IPS-NIHi7 (cell line): ENCODE data around the gene AHSP.
"Not testable (repeated sequence)": the region's sequence is repeated elsewhere in the genome, so short reads cannot be mapped to it uniquely, and the experiment has no call there.

Source experiments
- DNase-seq: peaks from one replicate; pipeline ENCODE4 v3.0.0; 2012; ENCODE audit warnings: mixed read lengths; ENCODE audit errors: extremely low spot score

Gene AHSP

GRCh38 chr16:31531096-31531495, 3.4 kb downstream of the AHSP start:
- DNase-seq = no peak

DNA sequence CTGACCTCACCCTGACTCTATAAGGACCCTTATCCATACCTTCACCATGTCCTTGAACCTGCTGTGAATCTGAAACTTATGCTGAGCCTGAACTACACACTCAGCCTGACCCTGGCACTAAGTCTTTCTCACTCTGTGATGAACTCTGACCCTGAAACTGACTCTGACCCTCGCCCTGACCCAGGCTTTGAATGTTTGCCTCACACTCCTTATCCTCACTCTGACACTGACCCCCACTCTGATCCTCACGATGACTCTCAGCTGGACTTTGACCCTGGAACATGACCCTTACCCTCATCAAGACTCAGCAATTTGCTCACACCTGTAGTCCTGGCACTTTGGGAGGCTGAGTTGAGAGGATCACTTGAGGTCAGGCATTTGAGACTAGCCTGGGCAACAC, 4.4 kb downstream of the AHSP start:
- no peak for DNase-seq

- no peak for DNase-seq
Measured at GRCh38 chr16:31532896-31533295, 5.2 kb downstream of the AHSP start.

DNA sequence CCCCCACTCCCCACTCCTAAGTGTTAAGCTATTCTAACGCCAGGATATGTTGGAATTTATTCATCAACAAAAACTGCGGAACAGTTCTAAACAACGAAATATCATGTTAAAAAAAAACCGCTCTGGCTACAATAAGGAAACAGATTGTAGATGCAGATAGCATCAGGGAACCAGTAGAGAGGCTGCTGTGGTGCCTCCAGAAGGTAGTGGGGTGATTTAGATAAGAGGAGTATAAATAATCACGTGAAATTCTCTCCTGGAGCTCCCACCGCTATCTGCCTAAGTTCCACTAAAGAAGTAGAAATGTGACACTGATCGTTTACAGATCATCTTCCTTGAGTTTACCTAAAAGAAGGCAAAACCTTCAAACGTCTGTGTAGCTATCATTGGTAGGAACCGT, 8.0 kb downstream of the AHSP start:
- DNase-seq = no peak

GRCh38 chr16:31536804-31537361, 9.2 kb downstream of the AHSP start:
- DNase-seq = no peak

DNA sequence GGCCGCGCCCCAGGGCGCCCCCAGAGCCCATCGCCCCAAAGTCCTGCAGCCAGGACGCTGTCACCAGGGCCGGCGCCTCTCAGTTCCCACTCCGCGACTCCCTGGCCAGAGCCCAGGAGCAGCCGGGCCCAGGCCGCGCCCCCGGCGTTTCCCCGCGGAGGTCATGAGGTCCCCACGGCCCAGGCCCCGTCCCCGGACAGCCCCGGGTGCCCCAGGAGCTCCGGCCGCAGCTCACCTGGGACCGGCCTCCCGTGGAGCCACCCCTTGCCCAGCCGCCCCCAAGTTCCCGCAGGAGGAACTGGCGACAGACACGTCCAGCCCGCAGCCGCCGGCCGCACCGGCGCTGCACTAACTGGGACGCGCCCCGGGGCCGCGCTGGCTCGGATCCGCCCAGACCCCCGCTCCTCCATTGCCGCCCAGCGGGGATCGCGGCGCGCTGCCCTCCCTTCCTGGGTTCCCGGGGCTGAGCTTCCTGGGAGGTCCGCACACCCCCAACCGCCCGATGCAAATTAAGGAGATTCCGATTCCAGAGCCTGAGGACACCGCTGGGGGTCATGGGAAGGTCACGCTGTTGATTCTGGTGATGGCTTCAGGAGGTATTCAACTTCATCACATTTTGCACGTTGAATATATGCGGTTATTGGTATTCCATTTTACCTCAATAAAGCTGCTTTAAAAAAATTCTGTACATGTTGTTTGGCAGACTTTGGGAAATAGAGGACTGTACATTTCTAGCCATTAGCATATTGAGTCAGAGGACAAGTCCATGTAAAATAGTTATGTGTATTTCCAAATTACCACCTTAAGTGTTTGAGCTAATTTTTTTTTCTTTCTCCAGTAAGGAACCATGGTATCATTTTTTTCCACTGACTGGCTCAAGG, 9.9 kb downstream of the AHSP start:
- DNase-seq = peak; percentile 56

- DNase-seq = not testable (repeated sequence)
Measured at GRCh38 chr16:31538243-31538598, 10.5 kb downstream of the AHSP start.

DNA sequence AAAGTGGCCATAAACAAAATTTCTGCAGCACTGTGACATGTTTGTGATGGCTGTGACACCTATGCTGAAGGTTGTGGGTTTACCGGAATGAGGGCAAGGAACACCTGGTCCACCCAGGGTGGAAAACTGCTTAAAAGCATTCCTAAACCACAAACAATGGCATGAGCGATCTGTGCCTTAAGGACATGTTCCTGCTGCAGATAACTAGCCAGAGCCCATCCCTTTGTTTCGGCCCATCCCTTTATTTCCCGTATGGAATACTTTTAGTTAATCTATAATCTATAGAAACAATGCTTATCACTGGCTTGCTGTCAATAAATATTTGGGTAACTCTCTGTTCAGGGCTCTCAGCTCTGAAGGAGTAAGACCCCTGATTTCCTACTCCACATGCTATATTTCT, 12.1 kb downstream of the AHSP start:
- not testable (repeated sequence) for DNase-seq

GRCh38 chr16:31542763-31543162, 15.1 kb downstream of the AHSP start:
- DNase-seq = no peak

GRCh38 chr16:31561426-31562233, 33.9 kb downstream of the AHSP start:
- no peak for DNase-seq

DNA sequence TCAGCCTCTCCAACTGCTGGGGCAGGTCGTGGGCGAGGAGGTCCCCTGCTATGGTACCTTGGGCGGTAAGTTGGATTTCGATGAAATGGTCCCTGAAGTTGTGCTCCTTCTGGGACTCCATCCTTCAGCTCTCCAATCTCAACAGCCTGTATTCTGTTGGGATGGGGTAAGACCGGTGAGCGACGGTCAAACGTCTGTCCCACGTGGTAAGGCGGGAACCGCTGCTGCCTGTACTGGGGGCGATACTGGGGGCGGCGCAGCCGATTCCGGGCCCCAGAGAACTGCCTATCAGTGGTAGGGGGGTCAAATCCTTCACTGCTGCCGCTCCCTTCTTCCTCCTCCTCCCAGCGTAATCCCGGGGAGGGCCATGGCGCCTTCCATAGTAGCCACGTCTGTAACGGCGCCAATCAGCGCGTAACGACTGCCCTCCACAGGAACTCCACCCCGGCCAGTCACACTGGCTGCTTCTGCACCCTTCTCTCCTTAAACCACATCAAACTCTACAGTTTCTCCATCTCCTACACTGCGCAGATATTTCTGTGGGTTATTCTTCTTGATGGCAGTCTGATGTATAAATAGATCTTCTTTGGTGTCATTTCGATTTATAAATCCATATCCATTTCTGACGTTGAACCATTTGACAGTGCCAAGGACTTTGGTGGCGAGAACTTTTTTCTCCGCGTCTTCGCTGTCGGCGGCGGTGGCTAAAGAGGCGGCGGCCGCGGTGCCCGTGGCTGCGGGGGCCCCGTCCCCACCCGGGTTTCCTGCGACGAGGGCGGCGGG, 41.1 kb downstream of the AHSP start:
- peak; percentile 75 for DNase-seq

GRCh38 chr16:31569360-31569717, 41.6 kb downstream of the AHSP start:
- DNase-seq = peak; percentile 37

DNA sequence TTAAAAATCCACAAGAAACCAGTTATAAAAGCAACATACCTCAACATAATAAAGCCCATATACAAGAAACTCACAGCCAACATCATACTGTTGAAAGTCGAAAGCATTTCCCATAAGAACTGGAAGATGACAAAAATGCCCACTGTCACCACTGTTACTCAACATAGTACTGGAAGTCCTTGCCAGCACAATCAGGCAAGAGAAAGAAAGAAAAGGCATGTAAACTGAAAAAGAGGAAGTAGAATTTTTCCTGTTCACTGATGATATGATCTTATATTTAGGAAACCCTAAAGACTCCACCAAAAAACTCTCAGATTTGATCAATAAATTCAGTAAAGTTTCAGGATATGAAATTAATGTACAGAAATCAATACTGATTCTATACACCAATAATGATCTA, 45.1 kb downstream of the AHSP start:
- no peak for DNase-seq

DNA sequence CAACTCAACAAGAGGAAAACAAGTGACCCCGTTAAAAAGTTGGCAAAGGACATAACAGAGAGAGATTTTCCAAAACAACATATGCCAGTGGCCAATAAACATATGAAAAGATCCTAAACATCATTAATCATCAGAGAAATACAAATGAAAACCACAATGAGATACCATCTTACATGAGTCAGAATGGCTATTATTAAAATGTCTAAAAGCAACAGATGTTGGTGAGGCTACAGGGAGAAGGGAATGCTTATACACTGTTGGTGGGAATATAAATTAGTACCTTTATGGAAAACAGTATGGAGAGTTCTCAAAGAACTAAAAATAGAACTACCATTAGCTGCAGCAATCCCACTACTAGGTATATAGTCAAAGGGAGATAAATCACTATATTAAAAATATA, 46.5 kb downstream of the AHSP start:
- DNase-seq = not testable (repeated sequence)

DNA sequence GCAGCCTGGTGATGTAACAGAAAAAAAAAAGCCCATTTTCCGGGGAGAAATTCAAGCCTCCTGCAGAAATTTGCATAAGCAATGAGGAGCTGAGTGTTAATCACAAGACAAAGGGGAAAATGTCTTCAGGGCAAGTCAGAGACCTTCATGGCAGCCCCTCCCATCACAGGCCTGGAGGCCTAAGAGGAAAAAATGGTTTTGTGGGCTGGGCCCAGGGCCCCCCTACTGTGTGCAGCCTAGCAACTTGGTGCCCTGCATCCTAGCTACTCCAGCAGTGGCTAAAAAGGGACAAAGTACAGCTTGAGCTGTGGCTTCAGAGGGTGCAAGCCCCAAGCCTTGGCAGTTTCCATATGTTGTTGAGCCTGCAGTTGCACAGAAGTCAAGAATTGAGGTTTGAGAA, 49.7 kb downstream of the AHSP start:
- DNase-seq = no peak
